GM21717 (cell line): ENCODE measurements around the gene KIF3A.

Source experiments
- ATAC-seq: cut with Tn5 transposase; IDR thresholded peaks from one replicate; pipeline ENCODE4 v1.9.1; 2021; ENCODE audit warnings: mild to moderate bottlenecking, moderate library complexity; ENCODE audit not compliant: unreplicated experiment

The KIF3A gene

DNA sequence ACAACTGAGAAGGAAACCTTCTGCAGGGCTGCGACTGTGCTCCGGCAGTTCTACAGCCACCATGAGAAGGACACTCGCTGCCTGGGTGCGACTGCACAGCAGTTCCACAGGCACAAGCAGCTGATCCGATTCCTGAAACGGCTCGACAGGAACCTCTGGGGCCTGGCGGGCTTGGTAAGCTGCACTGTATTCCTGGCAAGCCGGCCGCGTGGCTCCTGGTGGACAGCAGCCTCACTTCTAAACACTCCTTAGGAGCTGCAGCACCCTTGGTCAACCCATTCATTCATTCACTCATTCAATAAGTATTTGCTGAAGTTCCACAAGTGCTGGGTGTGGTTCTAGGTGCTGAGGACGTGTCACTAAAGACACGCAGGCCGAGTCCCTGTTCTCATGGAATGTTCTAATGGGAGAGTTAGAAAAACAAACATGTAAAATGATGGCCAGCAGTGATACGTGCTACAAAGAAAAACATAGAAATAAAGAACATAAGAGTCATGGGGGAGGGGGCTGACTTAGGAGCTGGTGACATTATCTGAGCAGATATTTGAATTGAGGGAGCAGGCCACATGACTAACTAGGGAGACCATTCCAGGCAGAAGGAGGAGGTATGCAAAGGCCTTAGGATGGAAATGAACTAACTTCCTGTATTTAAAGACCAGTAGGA, 57.5 kb downstream of the KIF3A start:
- no peak for ATAC-seq

DNA sequence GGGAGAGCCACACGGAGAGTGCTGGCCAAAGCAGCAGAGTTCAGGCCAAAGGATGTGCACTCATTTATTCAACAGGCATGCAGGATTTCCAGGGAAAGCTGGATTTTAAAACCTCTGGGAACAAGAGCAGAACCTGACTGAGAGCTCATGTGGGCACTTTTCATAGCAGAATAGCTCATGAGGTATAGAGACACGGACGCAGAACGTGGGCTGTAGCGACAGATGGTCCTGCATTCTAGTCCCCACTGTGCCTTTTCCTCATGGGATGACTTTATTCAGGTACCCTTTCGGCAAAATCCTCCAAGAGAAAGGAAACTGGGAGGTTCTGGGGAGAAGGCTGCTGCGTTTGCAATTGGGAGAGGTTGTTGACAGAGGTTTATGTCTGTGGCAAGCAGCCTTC, 58.2 kb downstream of the KIF3A start:
- ATAC-seq, result no peak

DNA sequence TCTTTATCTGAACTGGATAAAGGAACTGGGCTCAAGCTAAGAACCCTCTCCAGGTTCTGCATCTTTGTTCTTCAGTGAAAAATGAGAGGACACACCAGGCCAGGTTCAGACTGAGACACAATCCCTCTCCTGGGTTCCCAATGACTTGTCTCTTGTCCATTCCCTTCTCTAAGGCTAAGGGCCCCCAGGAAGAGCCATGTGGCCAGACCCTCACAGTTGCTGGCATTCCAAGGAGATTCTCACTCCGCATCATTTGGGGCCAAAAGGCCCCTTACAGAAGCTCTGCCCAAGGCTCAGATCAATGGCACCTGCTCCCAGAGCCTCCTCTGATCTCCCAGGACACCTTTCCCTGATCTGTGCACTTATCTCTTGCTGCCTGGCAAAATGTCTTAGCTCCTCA, 58.6 kb downstream of the KIF3A start:
- no peak for ATAC-seq

DNA sequence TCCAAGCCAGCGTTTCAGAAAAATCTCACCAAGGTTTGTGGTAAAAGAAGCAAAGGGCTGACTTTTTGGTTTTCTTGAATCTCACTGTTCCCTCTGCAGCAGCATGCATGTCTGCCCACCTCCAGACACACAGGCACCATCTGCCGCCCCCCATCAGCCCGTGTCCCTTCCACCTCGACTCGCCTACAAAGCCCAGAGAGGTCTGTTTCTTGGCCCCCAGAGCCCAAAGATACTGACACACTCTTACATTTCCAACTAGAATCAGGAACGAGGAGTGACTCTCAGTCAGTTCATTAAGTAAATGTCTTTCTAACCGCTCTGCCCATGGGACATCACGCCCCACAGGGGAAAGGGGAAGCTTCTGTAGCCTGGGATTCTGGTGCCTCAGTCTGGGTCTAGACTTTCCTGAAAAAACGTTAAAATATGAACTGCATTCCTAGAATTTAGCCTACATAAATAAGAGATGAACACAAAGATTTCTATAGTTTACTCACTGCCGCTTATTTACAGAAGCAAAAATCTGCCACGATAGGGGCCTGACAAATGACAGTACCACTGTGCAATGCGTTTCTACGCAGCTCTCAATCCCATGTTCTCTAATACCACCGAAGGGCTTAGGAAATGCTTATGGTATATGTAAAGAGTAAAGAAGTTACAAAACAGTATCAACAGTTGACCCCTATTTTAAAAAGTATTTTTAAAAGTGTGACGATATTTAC, 59.5 kb downstream of the KIF3A start:
- no peak for ATAC-seq

DNA sequence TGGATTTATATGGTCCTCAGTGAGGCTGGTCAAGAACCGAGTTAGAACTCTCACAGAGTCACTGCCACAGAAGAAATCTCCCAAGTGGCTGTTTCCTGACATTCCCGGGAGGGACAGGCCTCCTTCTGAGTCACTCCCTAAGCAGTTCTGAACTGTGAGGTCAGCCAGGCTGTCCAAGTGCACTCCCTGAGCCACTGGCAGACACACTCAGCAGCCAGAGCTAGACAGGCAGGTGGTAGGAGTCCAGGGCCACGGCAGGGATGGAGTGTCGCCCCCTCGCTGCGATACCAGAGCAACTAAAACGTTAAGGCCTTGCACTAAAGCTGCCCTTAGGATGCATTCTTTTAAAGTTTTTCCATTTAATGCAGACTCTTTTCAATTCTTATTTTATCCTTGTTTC, 60.2 kb downstream of the KIF3A start:
- ATAC-seq, result no peak

DNA sequence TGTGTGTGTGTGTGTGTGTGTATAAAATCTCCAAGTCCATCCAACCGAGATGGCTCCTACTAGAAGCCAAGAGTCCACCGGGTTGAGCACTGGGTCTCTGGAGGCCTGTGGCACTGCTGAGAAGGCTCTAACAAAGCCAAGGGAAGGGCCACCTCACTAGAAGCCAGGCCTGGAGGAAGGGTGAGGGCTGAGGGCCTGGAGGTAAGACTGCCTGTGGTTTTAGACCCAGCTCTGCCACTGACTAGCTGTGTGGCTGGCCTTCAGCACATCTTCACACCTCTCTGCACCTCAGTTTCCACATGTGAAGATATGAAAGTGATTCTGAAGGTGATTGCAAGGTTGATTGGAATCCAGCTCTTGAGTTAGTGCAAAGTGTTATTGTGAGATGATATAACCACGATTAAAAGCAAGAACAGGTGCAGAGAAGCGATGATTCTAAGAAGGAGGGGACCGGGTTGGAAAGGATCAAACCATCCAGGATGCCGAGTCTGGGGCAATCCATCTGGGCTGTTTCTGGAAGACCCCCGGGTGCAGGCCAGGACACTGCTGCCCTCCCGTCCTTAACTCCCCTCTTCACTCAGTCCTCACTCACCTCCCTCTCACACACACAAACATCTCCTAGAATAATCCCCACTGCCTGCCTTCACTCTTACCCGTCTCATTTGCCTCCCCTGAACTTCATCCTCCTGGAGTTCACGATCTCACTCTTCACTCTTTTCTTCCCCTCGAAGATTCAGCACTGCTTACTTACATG, 61.2 kb downstream of the KIF3A start:
- no peak for ATAC-seq

DNA sequence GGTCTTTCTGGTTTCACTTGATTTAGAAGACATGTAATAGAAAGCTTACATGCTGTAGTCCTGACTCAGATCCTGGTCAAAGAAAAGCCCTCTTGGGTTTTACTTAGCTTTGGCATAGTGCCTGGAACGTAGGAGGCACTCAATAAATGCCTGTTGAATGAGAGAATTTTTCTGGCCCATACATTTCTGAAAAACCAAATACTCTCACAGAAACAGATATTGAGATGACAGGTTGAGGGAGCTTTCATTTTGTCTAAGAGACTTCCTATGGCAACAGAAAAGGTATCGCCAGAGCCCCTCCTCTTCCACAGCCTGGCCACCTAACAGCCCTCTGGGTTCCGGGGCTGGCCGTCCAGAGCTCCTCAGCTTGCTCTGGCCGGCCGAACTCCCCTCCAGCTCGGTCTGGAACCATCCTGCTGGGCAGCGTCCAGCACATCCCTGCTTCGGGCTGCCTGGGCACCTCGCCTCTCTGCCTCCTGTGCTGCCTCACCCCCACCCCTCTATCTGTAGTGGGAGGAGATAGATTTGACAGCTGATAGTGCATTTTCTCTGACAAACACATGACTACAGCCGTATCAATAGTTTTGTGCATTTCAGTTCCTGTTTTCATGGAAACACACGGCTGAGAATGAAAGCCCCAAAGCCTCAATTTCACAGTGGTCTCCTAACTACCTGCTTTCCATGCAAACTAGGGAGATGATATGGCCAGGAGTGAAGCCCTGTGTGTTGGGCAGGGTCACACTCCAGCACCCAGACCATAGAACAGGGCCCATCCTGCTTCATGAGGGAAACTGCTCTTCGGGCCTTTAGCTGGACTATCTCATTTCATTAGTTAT, 62.5 kb downstream of the KIF3A start:
- peak; percentile 77 for ATAC-seq

DNA sequence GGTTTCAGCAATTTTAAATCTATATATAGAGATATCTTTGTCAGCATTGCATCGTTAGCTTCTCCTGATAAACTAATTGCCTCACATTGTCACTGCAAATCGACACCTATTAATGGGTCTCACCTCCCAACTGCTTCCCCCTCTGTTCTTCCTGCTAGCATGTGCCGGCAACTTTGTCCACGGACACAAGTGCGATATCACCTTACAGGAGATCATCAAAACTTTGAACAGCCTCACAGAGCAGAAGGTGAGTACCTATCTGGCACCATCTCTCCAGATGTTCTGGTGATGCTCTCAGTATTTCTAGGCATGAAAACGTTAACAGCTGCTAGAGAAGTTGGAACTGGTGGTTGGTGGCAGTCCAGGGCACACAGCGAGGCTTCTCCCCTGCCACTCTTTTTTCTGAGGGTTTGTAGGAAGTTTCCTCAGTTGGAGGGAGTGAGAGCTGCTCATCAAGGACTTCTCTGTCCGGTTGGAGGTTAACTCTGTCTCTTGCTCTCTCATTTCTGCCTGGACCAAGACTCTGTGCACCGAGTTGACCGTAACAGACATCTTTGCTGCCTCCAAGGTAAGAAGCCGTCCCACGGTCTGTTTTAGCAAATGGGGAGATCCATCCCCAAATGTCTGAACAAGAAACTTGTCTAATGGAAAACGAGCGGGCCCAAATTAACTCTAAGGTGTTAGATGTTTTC, 63.3 kb downstream of the KIF3A start, which contains the start of gene IL4:
Gene IL4, plus strand, starts transcription at position 51 of the 692 bp plus-strand sequence. Its CDS starts 62 bp downstream, at position 113.
- no peak for ATAC-seq

DNA sequence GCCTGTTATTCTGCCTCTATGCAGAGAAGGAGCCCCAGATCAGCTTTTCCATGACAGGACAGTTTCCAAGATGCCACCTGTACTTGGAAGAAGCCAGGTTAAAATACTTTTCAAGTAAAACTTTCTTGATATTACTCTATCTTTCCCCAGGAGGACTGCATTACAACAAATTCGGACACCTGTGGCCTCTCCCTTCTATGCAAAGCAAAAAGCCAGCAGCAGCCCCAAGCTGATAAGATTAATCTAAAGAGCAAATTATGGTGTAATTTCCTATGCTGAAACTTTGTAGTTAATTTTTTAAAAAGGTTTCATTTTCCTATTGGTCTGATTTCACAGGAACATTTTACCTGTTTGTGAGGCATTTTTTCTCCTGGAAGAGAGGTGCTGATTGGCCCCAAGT, 63.9 kb downstream of the KIF3A start:
- ATAC-seq, result no peak

DNA sequence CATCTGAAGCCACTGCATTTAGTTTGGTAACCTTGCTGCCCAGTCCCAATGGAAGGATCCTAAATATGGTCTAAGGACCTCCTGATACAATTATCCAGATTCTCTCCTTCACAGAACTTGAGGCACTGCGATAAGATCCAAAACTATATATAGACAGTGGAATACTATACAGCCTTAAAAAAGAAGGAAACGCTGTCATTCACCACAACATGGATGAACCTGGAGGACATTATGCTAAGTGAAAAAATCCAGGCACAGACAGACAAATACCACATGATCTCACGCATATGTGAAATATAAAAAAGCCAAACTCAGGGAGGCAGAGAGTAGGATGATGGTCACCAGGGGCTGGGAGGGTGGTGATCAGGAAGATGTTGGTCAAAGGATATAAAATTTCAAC, 66.3 kb downstream of the KIF3A start:
- ATAC-seq, result no peak

DNA sequence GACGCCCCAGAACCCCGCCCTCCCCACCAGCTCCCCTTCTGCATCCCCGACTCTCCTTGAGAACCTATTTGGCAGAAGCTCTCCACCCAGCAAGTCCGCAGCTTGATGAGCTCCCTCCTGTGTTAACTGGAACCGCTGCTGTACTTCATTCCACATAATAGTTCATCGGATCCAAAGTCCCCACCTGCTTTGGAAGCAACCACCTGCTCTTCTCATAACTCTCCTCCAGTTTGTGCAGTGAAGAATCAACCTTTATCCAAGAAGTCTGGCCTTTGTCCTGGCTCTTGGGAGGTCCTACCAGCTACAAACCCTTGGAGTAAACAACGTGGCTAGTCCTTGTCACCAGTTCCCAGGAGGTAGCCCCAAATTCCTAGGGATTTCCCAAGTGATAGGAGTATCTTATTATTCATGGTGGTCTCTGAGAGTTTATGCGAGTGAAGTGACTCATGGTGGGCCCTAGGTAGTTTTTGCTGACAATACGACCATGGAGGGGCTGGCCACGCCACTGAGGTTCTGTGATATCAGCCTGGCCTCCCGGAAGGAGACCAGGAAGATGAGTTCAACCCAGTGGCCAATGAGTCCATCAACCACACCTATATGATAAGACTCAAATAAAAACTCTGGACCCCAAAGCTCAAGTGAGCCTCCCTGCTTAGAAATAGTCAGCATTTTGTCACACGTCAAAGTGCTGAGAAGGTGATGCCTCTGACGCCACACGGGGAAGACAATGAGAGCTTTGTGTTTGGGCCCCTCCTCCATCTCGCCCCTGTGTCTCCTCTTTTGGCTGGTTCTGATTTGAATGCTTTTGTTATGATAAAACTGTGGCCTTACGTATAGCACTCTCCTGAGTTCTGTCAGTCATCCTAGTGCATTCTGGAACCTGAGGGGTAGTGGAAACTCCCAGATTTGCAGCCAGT, 67.1 kb downstream of the KIF3A start:
- ATAC-seq, result no peak

DNA sequence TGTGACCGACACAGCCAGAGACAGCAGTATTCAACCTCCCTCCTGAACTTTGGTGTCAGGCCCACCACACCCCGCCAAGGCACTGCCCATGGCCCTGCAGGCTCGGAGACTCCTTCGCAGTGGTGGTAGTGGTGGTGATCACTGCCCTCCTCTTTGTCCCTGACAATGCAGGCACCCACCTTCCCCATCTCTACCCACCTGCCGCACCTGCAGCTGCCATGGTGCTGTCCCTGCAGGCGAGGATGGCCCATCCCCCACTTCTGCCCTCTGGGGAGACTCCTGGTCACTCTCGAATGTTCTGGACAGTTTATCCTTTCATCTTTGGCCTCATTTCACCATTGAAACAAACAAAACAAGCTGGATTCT, 67.9 kb downstream of the KIF3A start:
- no peak for ATAC-seq

DNA sequence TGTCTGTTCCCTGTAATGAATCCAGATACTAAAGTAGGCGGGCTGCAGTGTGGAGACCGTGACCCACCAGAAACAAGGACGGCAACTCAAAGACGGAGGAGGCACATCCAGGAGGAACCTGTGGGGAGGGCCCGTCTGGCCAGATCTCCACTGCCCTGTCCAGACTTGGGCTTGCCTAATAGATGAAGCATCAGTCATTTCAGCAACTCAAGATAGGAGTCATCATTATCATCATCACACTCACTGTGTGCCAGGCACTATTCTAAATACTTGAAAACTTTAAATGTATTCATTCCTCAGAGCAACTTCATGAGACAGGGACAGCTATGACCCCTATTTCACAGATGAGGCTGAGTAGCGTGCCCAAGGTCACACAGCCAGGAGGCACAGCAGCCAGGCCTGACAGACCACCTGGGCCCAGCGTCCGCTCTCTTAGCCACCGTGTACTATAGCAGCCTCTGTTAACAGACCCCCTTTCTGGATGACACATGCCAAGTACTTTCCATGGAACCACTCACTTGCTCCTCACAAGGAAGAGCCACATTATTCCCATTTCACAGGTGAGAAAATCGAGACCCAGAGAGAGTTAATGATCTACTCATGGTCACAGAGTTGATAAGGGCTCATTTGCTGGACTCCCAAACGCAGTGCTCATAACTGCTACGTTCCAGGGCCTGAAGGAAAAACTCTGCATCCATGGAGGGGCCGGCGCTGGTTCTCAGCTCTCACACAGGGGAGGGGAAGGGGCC, 68.5 kb downstream of the KIF3A start:
- no peak for ATAC-seq

DNA sequence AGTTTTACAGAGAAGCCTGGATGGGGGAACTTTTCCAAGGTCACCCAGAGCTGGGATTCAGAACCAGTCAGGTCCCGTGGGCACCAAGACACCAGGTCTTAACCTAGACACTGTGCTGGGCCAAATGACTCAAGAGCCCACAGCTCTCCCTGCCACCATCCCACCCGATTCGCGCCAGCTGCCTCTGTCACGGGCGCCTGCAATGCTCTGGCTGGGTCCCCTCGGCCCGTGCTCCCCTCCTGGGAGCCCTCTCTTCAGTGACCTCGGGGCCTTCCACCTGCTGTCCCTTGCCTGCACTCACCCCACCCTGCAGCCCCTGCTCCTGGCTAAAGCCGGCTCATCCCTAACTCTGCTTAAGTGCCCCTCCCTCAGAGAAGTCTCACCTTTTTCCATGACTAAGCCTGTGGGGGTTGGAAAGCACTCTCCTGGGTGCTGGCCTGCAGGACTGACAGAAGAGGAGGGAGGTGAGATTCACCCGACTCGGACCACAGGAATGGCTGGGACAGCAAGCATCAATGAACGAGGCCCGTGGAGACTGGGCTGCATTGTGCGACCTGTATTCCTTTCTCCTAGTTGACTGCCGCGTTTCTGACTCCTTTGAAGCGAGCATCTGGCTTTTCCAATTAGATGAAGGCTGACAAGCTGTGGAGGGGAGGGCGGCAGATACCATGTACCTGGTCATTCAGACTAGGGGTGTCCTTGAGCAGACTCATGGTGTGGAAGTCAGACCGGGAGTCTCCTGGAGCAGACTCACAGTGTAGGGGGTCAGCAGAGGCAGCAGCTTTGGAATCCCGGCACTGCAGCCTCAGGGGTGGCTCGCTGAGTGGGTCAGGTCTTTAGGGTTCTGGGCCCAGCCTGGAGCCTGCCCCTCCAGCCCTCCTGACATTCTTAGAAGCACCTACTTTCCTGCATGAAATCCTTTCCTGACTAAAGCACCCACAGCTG, 69.3 kb downstream of the KIF3A start:
- no peak for ATAC-seq

DNA sequence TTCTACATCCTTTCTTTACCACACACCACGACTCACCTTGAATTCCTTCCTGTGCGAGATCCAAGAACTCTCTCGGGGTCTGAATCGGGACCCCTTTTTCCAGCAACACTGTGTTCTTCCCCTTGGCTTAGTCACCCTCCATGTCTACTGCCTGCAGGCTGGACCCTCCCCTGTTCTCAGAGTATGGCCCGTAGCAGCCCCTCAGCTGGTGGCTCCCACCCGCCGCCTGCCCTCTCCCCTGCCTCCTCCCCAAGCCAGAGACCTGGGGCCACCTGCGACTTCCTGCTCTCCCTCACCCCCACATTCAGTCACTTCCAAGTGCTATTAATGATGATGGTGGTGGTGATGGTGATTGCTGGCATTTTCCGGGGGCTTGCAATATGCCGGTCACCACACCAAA, 70.0 kb downstream of the KIF3A start:
- no peak for ATAC-seq

DNA sequence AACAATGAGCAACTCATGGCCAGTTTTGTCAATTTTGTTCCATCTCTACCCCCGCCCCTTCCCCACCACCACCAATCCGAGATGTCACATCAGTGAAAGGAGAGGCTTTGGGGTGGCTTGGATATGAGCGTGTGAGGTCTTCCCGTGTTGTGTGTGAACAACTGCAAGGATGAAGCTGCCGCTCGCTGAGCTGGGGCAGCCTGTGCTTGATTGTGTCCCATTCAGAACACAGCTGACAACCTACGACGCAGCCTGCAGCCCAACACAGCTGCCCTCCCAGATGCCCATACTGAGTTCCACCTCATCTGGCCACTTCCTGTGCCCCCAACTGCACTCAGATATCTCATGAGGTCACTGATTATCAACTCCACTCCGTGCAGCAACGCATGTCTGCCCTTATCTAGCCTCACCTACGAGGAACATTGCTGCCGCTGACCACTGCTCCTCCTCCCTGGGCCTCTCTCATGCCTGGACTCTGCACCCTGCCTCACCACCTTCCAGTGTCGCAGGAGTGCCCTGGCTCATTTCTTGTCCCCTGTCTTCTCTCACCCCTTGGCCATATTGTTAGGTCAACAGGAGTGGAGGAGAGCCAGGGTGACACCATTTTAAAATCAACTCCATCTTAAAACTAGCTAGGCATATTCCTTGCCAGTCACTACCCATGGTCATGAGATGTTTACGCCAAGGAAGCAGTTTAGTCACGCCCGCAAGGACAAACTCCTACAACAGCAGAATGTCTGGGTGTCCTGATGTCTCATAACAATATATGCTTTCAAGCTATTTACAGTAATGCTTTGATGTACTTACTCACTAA, 70.8 kb downstream of the KIF3A start:
- ATAC-seq, result no peak

DNA sequence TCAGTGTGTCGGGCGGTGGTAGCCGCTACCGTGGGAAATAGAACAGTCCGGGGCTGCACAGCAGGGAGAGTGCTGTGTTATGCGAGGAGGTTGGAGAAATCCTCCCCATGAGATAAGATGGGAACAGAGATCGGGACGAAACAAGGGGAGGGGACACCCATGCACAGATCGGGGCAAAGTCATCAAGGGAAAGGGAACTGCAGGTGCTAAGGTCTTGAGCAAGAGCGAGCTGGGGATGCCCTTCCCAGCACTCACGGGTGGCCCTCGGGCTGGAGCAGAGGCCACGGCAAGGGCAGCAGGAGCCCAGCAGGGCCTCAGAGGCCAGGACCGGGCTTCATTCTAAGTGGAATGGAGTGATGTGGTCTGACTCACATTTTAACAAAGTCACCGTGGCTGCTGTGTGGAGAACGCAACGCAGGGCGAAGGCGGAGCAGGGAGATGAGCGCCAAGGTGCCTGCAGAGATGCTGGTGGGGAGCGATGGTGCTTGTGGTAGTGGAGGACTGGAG, 71.7 kb downstream of the KIF3A start:
- ATAC-seq, result no peak
